Spleen (tissue), 11 donors: Measurements from ENCODE around the gene CASP9. TPM values are rescaled to one million over a fixed set of nuclear protein-coding genes. Genes with fewer than 3 reads are reported as not detected.

Source experiments
- DNase-seq: peaks from one replicate; pipeline ENCODE4 v3.0.0-alpha.2; 2020
- H3K27ac ChIP-seq, 8 donors: fragments of 200-600 bp; sonication (generic) in 7 of 8; 1 replicate in 4 of 8; 2 replicates in 4 of 8; pipeline versions ENCODE4 v1.5.0 to v1.8.0; 2016 to 2021; ENCODE audit warnings: inconsistent platforms in 4 of 8, mild to moderate bottlenecking in 4 of 8, moderate library complexity in 1 of 8
- H3K27me3 ChIP-seq, 7 donors: fragments of 200-600 bp; sonication (generic) in 6 of 7; replicated peaks in 1 of 7; 1 replicate in 4 of 7; 2 replicates in 3 of 7; pipeline versions ENCODE4 v1.5.0 to v1.8.0; 2016 to 2021; ENCODE audit warnings: inconsistent platforms in 3 of 7, mild to moderate bottlenecking in 1 of 7
- H3K36me3 ChIP-seq, 6 donors: fragments of 200-600 bp; sonication (generic) in 5 of 6; 1 replicate in 4 of 6; 2 replicates in 2 of 6; pipeline versions ENCODE4 v1.5.0 to v1.8.0; 2016 to 2021; ENCODE audit warnings: inconsistent platforms in 2 of 6
- H3K4me1 ChIP-seq, 6 donors: fragments of 200-600 bp; sonication (generic) in 5 of 6; 1 replicate in 3 of 6; 2 replicates in 3 of 6; pipeline versions ENCODE4 v1.5.0 to v1.8.0; 2016 to 2021; ENCODE audit warnings: inconsistent platforms in 3 of 6
- H3K4me3 ChIP-seq, 8 donors: fragments of 200-600 bp; sonication (generic) in 7 of 8; 1 replicate in 4 of 8; 2 replicates in 4 of 8; pipeline versions ENCODE4 v1.5.0 to v1.8.0; 2016 to 2021; ENCODE audit warnings: inconsistent platforms in 4 of 8, mild to moderate bottlenecking in 4 of 8, moderate library complexity in 2 of 8
- H3K9me3 ChIP-seq, 8 donors: fragments of 200-600 bp; sonication (generic) in 7 of 8; 1 replicate in 4 of 8; 2 replicates in 4 of 8; pipeline versions ENCODE4 v1.5.0 to v1.8.0; 2016 to 2021; ENCODE audit warnings: inconsistent platforms in 4 of 8
- POLR2A ChIP-seq, 3 donors: fragments of 450-650 bp; IDR thresholded peaks; one replicate each; pipeline ENCODE4 v1.5.1; 2017; ENCODE audit warnings: antibody characterized with exemption in 3 of 3, mild to moderate bottlenecking in 1 of 3
- POLR2AphosphoS5 ChIP-seq, 3 donors: sonication (generic); formaldehyde crosslinking; IDR thresholded peaks; one replicate each; pipeline ENCODE4 v1.5.1; 2017; ENCODE audit warnings: antibody characterized with exemption in 3 of 3
- WGBS, 5 donors: extraction: QIAGEN DNeasy Blood & Tissue Kit in 3 of 5; methylation state at CpG; one replicate each; pipeline versions ENCODE4 v1.1.5 to v1.1.7; 2013 to 2018; 5-methylcytosine and 5-hydroxymethylcytosine counted together
- intact Hi-C: fragments of 100-400 bp; cut with DNase I; formaldehyde crosslinking; loops from one replicate; pipeline ENCODE4 v1.15.0; 2023; ENCODE audit warnings: low total_unique reads
- polyA plus RNA-seq, 3 donors: library from polyadenylated mRNA; stranded (reverse); fragments of 200-250 nt; gene quantifications; one replicate each; pipeline ENCODE4 v1.2.1, GENCODE V29; 2013
- total RNA-seq, 7 donors: library from RNA; depleted of rRNA in 3 of 7; stranded (reverse); fragments of >200 nt in 3 of 7; fragmentation: NEBNext Ultra II Directional in 4 of 7; extraction: Animal tissue kit (Norgen Biotek cat#: 25700) in 4 of 7; gene quantifications; one replicate each; pipeline versions ENCODE4 v1.1.0 to v1.2.1, GENCODE V29; 2016 to 2021
- TF ChIP-seq, protein P1 (sequence below), 11 experiments: fragments of 200-600 bp in 7 of 11; fragments of 450-650 bp in 4 of 11; sonication (generic) in 4 of 11; IDR thresholded peaks in 8 of 11; conservative IDR thresholded peaks in 3 of 11; 1 replicate in 7 of 11; 2 replicates in 4 of 11; pipeline versions ENCODE4 v1.4.0 to v1.8.0; 2016 to 2021; ENCODE audit warnings: antibody characterized with exemption in 11 of 11, inconsistent platforms in 4 of 11, mild to moderate bottlenecking in 1 of 11
- donor health status: healthy with polysubstance abuse.
- donor health status: DM: no; HTN: no; CAD: no; lungs with moderate emphysema.
- donor health status: DM: no; HTN: no; CAD: no.
- donor health status: Bipolar disorder and iron deficiency.
- donor health status: healthy.
- donor health status: DM: no; HTN: no; CAD: no.
- donor health status: DM: yes; HTN: yes; CAD: no.

CASP9 gene
- total and polyA plus RNA-seq, 10 donors = 10.3 to 17.7 (median 11.5) TPM

DNA sequence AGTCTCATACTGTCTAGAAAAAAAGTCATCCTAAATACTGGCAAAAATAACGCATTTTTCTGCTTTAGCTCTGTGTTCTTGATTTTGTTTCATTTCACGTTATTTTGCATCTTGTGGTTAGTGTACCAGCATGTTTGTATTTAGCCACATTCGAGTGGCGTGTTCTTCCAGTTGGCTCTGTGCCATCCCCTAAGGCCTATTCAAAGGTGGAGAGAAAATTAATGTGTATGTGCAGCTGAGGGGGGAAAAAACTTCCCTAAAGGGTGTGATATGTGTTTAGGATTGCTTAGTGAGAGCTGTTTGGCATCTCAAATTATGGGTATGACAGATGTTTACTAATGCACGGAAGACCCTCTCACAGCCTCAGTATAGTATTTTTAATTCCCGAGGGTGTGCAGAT, 14.8 kb upstream of the CASP9 start:
- Histone ChIP-seq H3K27ac (no peak overlapping the region), H3K4me1 (no peaks in the 10 kb centered on the region), H3K27me3 (no peaks in the 10 kb centered on the region), H3K36me3 (peaks cover 0 to 100% (median 72%) of the 10 kb centered on the region in 6 donors), H3K9me3 (no peaks in the 10 kb centered on the region), H3K4me3 (no peak overlapping the region)
- WGBS, 5 donors = 76 to 93% (median 81%) methylated on average over 6 of the region's 6 CpGs
- no peak for TF ChIP-seq POLR2A (IDR thresholded peaks at IDR 0.05)
- no peak for TF ChIP-seq POLR2AphosphoS5 (IDR thresholded peaks at IDR 0.05)
- TF ChIP-seq, protein P1, sequence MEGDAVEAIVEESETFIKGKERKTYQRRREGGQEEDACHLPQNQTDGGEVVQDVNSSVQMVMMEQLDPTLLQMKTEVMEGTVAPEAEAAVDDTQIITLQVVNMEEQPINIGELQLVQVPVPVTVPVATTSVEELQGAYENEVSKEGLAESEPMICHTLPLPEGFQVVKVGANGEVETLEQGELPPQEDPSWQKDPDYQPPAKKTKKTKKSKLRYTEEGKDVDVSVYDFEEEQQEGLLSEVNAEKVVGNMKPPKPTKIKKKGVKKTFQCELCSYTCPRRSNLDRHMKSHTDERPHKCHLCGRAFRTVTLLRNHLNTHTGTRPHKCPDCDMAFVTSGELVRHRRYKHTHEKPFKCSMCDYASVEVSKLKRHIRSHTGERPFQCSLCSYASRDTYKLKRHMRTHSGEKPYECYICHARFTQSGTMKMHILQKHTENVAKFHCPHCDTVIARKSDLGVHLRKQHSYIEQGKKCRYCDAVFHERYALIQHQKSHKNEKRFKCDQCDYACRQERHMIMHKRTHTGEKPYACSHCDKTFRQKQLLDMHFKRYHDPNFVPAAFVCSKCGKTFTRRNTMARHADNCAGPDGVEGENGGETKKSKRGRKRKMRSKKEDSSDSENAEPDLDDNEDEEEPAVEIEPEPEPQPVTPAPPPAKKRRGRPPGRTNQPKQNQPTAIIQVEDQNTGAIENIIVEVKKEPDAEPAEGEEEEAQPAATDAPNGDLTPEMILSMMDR (IDR thresholded peaks at IDR 0.05 in 8 of 11, conservative IDR thresholded peaks at IDR 0.05 in 3 of 11) = no peak
- DNase-seq = no peak
- intact Hi-C loops = no loop called here

DNA sequence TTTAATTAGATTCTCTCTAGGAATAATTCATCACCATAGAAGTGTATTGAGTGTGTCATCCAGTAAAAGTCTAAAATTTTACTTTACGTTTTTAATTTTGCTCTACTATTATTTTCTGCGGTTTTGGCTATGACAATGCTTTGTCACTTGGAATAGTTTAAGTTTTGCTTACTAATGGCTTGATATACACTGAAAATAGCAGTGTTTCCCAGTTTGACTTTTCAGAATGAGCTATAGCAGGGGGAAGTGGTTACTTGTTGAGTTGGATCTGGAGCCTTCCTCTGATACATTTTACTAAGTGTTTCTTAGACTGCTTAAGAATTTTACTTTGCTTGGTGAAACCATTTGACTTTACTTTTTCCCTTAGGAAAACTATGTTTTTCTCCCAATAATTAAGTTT, 7.7 kb upstream of the CASP9 start:
- TF ChIP-seq, protein P1 (IDR thresholded peaks at IDR 0.05 in 8 of 11, conservative IDR thresholded peaks at IDR 0.05 in 3 of 11) = no peak
- no peak for TF ChIP-seq POLR2A (IDR thresholded peaks at IDR 0.05)
- TF ChIP-seq POLR2AphosphoS5 (IDR thresholded peaks at IDR 0.05) = no peak
- WGBS, 5 donors = 42 to 58% (median 49%) methylated on average over 2 of the region's 2 CpGs
- H3K27me3 ChIP-seq = no peaks in the 10 kb centered on the region
- H3K36me3 ChIP-seq = peaks cover 0 to 50% (median 32%) of the 10 kb centered on the region in 6 donors
- intact Hi-C loops = no loop called here
- H3K4me3 ChIP-seq = no peak overlapping the region
- no peak for DNase-seq
- H3K9me3 ChIP-seq = no peaks in the 10 kb centered on the region
- H3K4me1 ChIP-seq = peaks cover 6 to 42% (median 17%) of the 10 kb centered on the region in 6 donors
- no peak overlapping the region for H3K27ac ChIP-seq

DNA sequence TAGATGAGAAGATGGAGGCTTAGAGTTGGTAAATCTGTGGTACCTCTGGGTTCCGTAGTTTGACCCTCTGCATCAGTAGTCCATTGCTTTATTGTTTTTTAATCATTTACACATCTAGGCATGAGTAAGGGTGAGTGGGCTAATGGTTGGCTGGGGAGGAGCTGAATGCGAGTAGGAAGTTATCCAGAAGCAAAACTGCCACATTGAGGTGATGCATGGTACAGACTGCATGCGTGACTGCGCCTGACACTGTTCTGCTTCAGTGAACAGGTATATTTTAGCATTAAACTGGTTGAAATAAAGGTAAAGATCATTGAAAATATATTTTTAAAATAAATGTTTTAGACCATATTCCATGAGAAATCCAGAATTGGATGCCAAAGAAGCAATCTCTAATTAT, 7.0 kb upstream of the CASP9 start:
- 93 to 97% (median 94%) methylated on average over 4 of the region's 4 CpGs for WGBS, 5 donors

More for the DNA sequence above, 7.0 kb upstream of the CASP9 start:
- intact Hi-C loops = no loop called here
- H3K27ac ChIP-seq = no peak overlapping the region
- no peaks in the 10 kb centered on the region for H3K27me3 ChIP-seq
- no peak for TF ChIP-seq POLR2AphosphoS5 (IDR thresholded peaks at IDR 0.05)
- TF ChIP-seq POLR2A (IDR thresholded peaks at IDR 0.05) = no peak
- TF ChIP-seq, protein P1 (IDR thresholded peaks at IDR 0.05 in 8 of 11, conservative IDR thresholded peaks at IDR 0.05 in 3 of 11) = no peak
- H3K4me1 ChIP-seq = peaks cover 8 to 46% (median 21%) of the 10 kb centered on the region in 6 donors
- no peak for DNase-seq
- H3K9me3 ChIP-seq = no peaks in the 10 kb centered on the region
- H3K4me3 ChIP-seq = no peak overlapping the region
- peaks cover 0 to 44% (median 25%) of the 10 kb centered on the region in 6 donors for H3K36me3 ChIP-seq
